ENCODE results near the gene PRR3.

- TF ChIP-seq CTCF (IDR thresholded peaks at IDR 0.05; ENCODE audit: borderline replicate concordance, extremely low read depth, low read length, poor library complexity, severe bottlenecking), result no peak
- TF ChIP-seq EZH2 (IDR thresholded peaks at IDR 0.05; ENCODE audit: borderline replicate concordance, low read depth, low read length, severe bottlenecking), result no peak
Observed at GRCh38 chr6:30555816-30556065, 1.4 kb upstream of the PRR3 start.

Data from DND-41 (cell line).